Muscle of leg (tissue), 11 donors: ENCODE results near the gene SYNCRIP. TPM values are rescaled to one million over a fixed set of nuclear protein-coding genes. Genes with fewer than 3 reads are reported as not detected.

Experiments used
- DNase-seq: peaks from one replicate; pipeline ENCODE4 v3.0.0; 2013
- H3K27ac ChIP-seq: one replicate; pipeline ENCODE4 v1.5.1; 2013; ENCODE audit warnings: mild to moderate bottlenecking, low read length, control low read depth
- H3K27me3 ChIP-seq: one replicate; pipeline ENCODE4 v1.6.1; 2013; ENCODE audit warnings: low read length; ENCODE audit not compliant: control insufficient read depth, insufficient read depth
- H3K36me3 ChIP-seq: one replicate; pipeline ENCODE4 v1.6.1; 2013; ENCODE audit warnings: low read length; ENCODE audit not compliant: control insufficient read depth, insufficient read depth
- H3K4me1 ChIP-seq: one replicate; pipeline ENCODE4 v1.6.1; 2013; ENCODE audit warnings: low read length; ENCODE audit not compliant: control insufficient read depth, insufficient read depth
- H3K4me3 ChIP-seq: one replicate; pipeline ENCODE4 v1.5.1; 2013; ENCODE audit warnings: low read length, control low read depth
- H3K9me3 ChIP-seq: replicated peaks from 2 replicates; pipeline ENCODE4 v1.6.1; 2013; ENCODE audit warnings: low read depth, low read length; ENCODE audit not compliant: control insufficient read depth
- WGBS: methylation state at CpG from one replicate; pipeline ENCODE4 v1.1.5; 2013; ENCODE audit warnings: missing lambda C conversion rate; ENCODE audit not compliant: insufficient coverage; 5-methylcytosine and 5-hydroxymethylcytosine counted together
- polyA plus RNA-seq, 8 donors: library from polyadenylated mRNA; unstranded; fragments of 120-200 nt; gene quantifications; one replicate each; pipeline versions ENCODE4 v1.2.1 to v1.2.3, GENCODE V29; 2013; ENCODE audit warnings: inconsistent platforms in 1 of 8, low replicate concordance in 1 of 8; ENCODE audit not compliant: insufficient read length in 8 of 8, insufficient read depth in 1 of 8
- total RNA-seq: library from RNA; stranded (reverse); fragments of 120-200 nt; gene quantifications from one replicate; pipeline ENCODE4 v1.2.4, GENCODE V29; 2013

Gene SYNCRIP
- total and polyA plus RNA-seq, 9 donors = 56.3 to 126 (median 101) TPM

- Histone ChIP-seq H3K36me3 (peaks cover 16% of the 10 kb centered on the region), H3K4me1 (peaks cover 8% of the 10 kb centered on the region), H3K4me3 (no peak overlapping the region), H3K27ac (no peak overlapping the region), H3K27me3 (no peaks in the 10 kb centered on the region), H3K9me3 (no peaks in the 10 kb centered on the region)
- WGBS = 80% methylated on average over 2 of the region's 4 CpGs
- no peak for DNase-seq
These were observed 29.9 kb upstream of the SYNCRIP start for GRCh38 chr6:85672623-85673022.

DNA sequence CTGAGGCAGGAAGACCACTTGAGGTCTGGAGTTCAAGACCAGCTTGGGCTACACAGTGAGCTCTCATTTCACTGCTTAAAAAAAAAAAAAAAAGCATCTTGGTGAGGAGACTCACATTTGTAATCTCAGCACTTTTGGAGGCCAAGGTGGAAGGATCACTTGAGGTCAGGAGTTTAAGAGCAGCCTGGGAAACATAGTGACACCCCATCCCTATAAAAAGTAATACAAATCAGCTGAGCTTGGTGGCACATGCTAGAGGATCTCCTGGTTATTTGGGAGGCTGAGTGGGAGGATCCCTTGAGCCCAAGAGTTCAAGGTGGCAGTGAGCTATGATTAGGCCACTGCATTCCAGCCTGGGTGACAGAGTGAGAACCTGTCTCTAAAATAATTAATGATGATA lies 29.4 kb upstream of the SYNCRIP start:
- Histone ChIP-seq H3K36me3 (peaks cover 16% of the 10 kb centered on the region), H3K27ac (no peak overlapping the region)

GRCh38 chr6:85670573-85670972 lies 27.9 kb upstream of the SYNCRIP start:
- H3K27ac ChIP-seq = no peak overlapping the region
- H3K4me1 ChIP-seq = peaks cover 6% of the 10 kb centered on the region
- 14% methylated on average over 1 of the region's 3 CpGs for WGBS
- peak; percentile 27 for DNase-seq
- H3K27me3 ChIP-seq = no peaks in the 10 kb centered on the region
- H3K9me3 ChIP-seq = no peaks in the 10 kb centered on the region
- peaks cover 12% of the 10 kb centered on the region for H3K36me3 ChIP-seq
- H3K4me3 ChIP-seq = no peak overlapping the region

More for the DNA sequence above, 29.4 kb upstream of the SYNCRIP start:
- Histone ChIP-seq H3K4me3 (no peak overlapping the region), H3K27me3 (no peaks in the 10 kb centered on the region), H3K4me1 (peaks cover 8% of the 10 kb centered on the region), H3K9me3 (no peaks in the 10 kb centered on the region)
- no peak for DNase-seq

DNA sequence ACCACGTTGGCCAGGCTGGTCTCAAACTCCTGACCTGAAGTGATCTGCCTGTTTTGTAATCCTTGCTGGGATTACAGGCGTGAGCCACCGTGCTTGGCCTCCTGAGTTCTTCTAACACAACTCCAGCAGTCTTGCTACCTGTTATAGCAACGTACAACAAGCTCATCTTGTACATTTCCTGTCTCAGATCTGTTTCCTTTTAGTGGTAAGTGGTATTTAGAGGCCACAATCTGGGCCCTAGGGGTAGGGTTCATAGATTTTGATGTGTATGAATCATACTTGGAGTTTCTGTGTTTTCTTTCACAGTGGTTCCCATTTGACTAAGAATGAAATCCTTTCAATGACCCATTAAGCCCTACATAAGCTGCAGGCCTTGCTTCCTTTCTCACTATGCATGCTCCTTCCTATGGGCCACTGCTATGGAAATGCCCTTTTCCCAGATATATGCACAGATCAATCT lies 27.1 kb upstream of the SYNCRIP start:
- H3K27me3 ChIP-seq = no peaks in the 10 kb centered on the region
- no peaks in the 10 kb centered on the region for H3K9me3 ChIP-seq
- no peak overlapping the region for H3K27ac ChIP-seq
- no peak overlapping the region for H3K4me3 ChIP-seq
- peaks cover 2% of the 10 kb centered on the region for H3K4me1 ChIP-seq
- H3K36me3 ChIP-seq = peaks cover 5% of the 10 kb centered on the region
- no CpG with 5 or more reads among the region's 4 CpGs for WGBS
- DNase-seq = no peak

DNA sequence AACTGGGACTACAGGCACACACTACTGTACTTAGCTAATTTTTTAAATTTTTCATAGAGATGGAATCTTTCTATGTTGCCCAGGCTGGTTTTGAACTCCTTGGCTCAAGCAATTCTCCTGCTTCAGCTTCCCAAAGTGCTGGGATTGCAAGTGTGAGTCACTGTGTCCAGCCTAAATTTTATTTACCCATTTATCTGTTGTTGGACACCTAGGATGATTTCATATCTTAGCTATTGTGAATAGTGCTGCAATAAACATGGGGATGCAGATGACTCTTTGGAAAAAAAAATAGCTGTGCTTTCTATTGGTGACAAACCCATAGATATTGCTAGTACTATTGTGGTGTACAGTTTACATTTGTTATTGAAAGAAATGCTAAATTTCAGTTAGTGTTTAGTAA lies 19.6 kb upstream of the SYNCRIP start:
- Histone ChIP-seq H3K27ac (no peak overlapping the region), H3K4me1 (no peaks in the 10 kb centered on the region), H3K4me3 (no peak overlapping the region), H3K36me3 (peaks cover 13% of the 10 kb centered on the region), H3K9me3 (no peaks in the 10 kb centered on the region), H3K27me3 (no peaks in the 10 kb centered on the region)
- DNase-seq = no peak

- no peaks in the 10 kb centered on the region for H3K27me3 ChIP-seq
- H3K4me3 ChIP-seq = no peak overlapping the region
- H3K36me3 ChIP-seq = peaks cover 13% of the 10 kb centered on the region
- no peak for DNase-seq
- no peaks in the 10 kb centered on the region for H3K9me3 ChIP-seq
- no peaks in the 10 kb centered on the region for H3K4me1 ChIP-seq
- H3K27ac ChIP-seq = no peak overlapping the region
- WGBS = 68% methylated on average over 3 of the region's 6 CpGs
These were observed 17.5 kb upstream of the SYNCRIP start for GRCh38 chr6:85660181-85660611.

- Histone ChIP-seq H3K4me3 (no peak overlapping the region), H3K27me3 (no peaks in the 10 kb centered on the region), H3K4me1 (no peaks in the 10 kb centered on the region), H3K27ac (no peak overlapping the region), H3K36me3 (no peaks in the 10 kb centered on the region), H3K9me3 (no peaks in the 10 kb centered on the region)
- no peak for DNase-seq
- no CpG with 5 or more reads among the region's 1 CpG for WGBS
These were observed 7.9 kb upstream of the SYNCRIP start for GRCh38 chr6:85650606-85651005.

- H3K36me3 ChIP-seq = peaks cover 4% of the 10 kb centered on the region
- WGBS = no CpG with 5 or more reads among the region's 5 CpGs
- peak overlapping the region; percentile 73 for H3K4me3 ChIP-seq
- H3K27ac ChIP-seq = peak overlapping the region; percentile 99
- H3K4me1 ChIP-seq = peaks cover 4% of the 10 kb centered on the region
- no peaks in the 10 kb centered on the region for H3K27me3 ChIP-seq
- no peaks in the 10 kb centered on the region for H3K9me3 ChIP-seq
- DNase-seq = no peak
These were observed 1.6 kb upstream of the SYNCRIP start for GRCh38 chr6:85644279-85644762.

- under 1% methylated on average over 55 of the region's 75 CpGs for WGBS
These were observed 1.0 kb upstream of the SYNCRIP start for GRCh38 chr6:85643537-85644278.

DNA sequence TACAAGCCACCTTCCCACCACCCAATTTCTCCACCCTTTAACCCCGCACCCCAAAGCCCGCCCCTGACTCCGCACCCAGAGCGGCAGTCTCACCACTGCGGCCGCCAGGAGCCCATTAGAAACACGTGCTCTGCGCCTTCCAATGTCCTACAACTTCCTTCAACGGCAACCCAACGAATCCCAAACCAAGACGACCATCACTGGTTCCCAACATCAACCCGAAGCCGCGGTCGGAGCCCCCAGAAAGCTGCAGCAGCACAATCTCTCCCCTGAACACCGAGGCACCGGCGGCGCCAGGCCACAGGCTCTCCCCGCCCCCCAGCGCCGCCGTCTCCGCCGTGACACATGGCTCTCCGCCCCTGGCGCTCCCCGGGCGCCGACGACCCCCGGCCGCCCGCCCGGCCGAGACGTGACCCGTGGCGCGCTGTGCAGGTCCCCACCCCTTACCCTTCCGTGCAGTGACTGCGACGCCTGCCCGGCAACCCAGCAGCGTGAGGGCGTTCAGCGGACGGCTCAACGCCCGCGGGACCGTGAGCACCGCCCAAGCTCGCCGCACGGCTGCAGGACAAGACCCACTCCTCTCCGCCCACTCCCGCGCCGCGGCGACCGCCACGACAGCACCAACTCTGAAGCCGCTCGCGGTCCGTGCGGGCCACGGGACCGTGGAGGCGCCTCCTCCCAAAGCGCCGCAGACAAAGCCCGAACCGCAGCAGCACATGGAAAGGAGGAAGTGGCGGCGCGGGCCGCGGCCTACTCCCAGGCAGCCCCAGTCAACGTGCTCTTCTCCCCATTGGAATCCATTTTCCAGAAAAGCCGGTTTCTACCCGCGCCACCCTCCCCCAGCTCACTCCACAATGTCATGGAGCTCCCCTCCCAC lies 551 bp downstream of the SYNCRIP start:
- peaks cover 4% of the 10 kb centered on the region for H3K4me1 ChIP-seq

More at GRCh38 chr6:85643537-85644278, 1.0 kb upstream of the SYNCRIP start:
- peak overlapping the region; percentile 99 for H3K27ac ChIP-seq
- H3K9me3 ChIP-seq = no peaks in the 10 kb centered on the region
- no peaks in the 10 kb centered on the region for H3K27me3 ChIP-seq
- H3K4me3 ChIP-seq = peak overlapping the region; percentile 73
- H3K4me1 ChIP-seq = peaks cover 4% of the 10 kb centered on the region
- H3K36me3 ChIP-seq = peaks cover 9% of the 10 kb centered on the region
- DNase-seq = peak; percentile 97

More for the DNA sequence above, 551 bp downstream of the SYNCRIP start:
- WGBS = under 1% methylated on average over 85 of the region's 85 CpGs
- Histone ChIP-seq H3K36me3 (peaks cover 15% of the 10 kb centered on the region), H3K9me3 (no peaks in the 10 kb centered on the region), H3K4me3 (peak overlapping the region; percentile 98), H3K27me3 (no peaks in the 10 kb centered on the region), H3K27ac (peak overlapping the region; percentile 100)
- DNase-seq = peak; percentile 81
